Heart left ventricle (tissue), 11 donors: Measurements from ENCODE around the gene IL23R. TPM values are rescaled to one million over a fixed set of nuclear protein-coding genes. Genes with fewer than 3 reads are reported as not detected.

Experiments used
- polyA plus RNA-seq, 2 donors: library from polyadenylated mRNA; stranded (reverse); fragments of 200-250 nt; gene quantifications; one replicate each; pipeline ENCODE4 v1.2.3, GENCODE V29; 2013
- total RNA-seq, 9 donors: library from RNA; depleted of rRNA in 2 of 9; stranded (reverse); fragments of >200 nt in 2 of 9; fragmentation: NEBNext Ultra II Directional in 3 of 9; extraction: Animal tissue kit (Norgen Biotek cat#: 25700) in 3 of 9; gene quantifications; one replicate each; pipeline versions ENCODE4 v1.1.0 to v1.2.4, GENCODE V29; 2016 to 2023
- donor health status: ischemic (EF 13 %, LVEDD 7.1; RV severe dilation, severe dysfunction).
- donor health status: healthy with polysubstance abuse.
- donor health status: DM: no; HTN: yes; CAD: no.
- donor health status: DM: no; HTN: no; CAD: no.
- donor health status: ischemic (EF 25% LVEDD 5.7; RV mildly dilated, moderate dysfunction).
- donor health status: healthy.
- donor health status: DM: yes; HTN: yes; CAD: no.
- donor health status: PGD.
- donor health status: nonischemic (EF 23%, LVEDD 6.1; RV moderate dilation, normal function).

IL23R gene
- total and polyA plus RNA-seq, 11 donors, result not detected

Other genes with a start within 250 kb of the IL23R start
- 10 to 100 TPM in 5 of 9 donors, 1 to 10 TPM in 4; 4.5 to 18.9 (median 10.5) TPM for gene DNAI4, start 241.6 kb upstream of the IL23R start, total RNA-seq
- gene DNAI4, start 241.6 kb upstream of the IL23R start, polyA plus RNA-seq, result 1 to 10 TPM in 1 of 2 donors, under 1 TPM in 1; 0.72 to 1.3 TPM
- 10 to 100 TPM; 14.3 to 23.8 (median 19.3) TPM for gene MIER1, start 241.5 kb upstream of the IL23R start, total RNA-seq
- 10 to 100 TPM in 1 of 2 donors, 1 to 10 TPM in 1; 7.3 to 10.5 TPM for gene MIER1, start 241.5 kb upstream of the IL23R start, polyA plus RNA-seq
- gene SLC35D1, start 112.3 kb upstream of the IL23R start, total RNA-seq, result 1 to 10 TPM; 2.9 to 6.8 (median 4.2) TPM
- 1 to 10 TPM; 1.8 to 3.1 TPM for gene SLC35D1, start 112.3 kb upstream of the IL23R start, polyA plus RNA-seq
- not detected for gene C1orf141, start 31.5 kb upstream of the IL23R start, total RNA-seq
- not detected for gene C1orf141, start 31.5 kb upstream of the IL23R start, polyA plus RNA-seq
- 1 to 10 TPM in 2 of 9 donors, under 1 TPM in 5, not detected in 2; 0.25 to 1.9 (median 0.83) TPM for gene IL12RB2, start 141.4 kb downstream of the IL23R start, total RNA-seq
- gene IL12RB2, start 141.4 kb downstream of the IL23R start, polyA plus RNA-seq, result under 1 TPM; 0.04 to 0.08 TPM